A549 (cell line): ENCODE measurements around the gene CYP2A6. TPM values are rescaled to one million over a fixed set of nuclear protein-coding genes. Genes with fewer than 3 reads are reported as not detected.
"Not testable (repeated sequence)": the region's sequence is repeated elsewhere in the genome, so short reads cannot be mapped to it uniquely, and the experiment has no call there.

Source experiments
- ATAC-seq, 2 experiments: fragments of 200-7000 bp in 1 of 2; fragments of >200 bp in 1 of 2; cut with Nextera tagmentation in 1 of 2; cut with Tn5 transposase in 1 of 2; 3 replicates each; pipeline versions ENCODE4 v1.8.0 to v1.9.1; 2018 to 2020; ENCODE audit warnings: mild to moderate bottlenecking in 1 of 2, moderate library complexity in 1 of 2
- CTCF ChIA-PET: fragments of 300-600 bp; sonication (Branson Sonifier 250); formaldehyde crosslinking; extraction: SDS; loops from one replicate; lab custom pipeline; 2021; ENCODE audit warnings: antibody characterized with exemption, inconsistent platforms; lab: Yijun Ruan, JAX
- POLR2A ChIA-PET: fragments of 350-600 bp; formaldehyde crosslinking; extraction: SDS; loops from one replicate; lab custom pipeline; 2021; ENCODE audit warnings: antibody characterized with exemption, inconsistent platforms; lab: Yijun Ruan, JAX
- DNase-seq, 2 experiments: peaks; one replicate each; pipeline versions ENCODE4 v3.0.0 to v3.0.0-alpha.2; 2011 to 2016; ENCODE audit warnings: low read depth in 1 of 2, low spot score in 1 of 2
- FAIRE-seq: peaks from 2 replicates; lab custom pipeline; 2011; peaks lifted over from hg19 to GRCh38; lab: Jason Lieb, UNC
- H3K27ac ChIP-seq, 2 experiments: fragments of >200 bp; sonication (Bioruptor Twin); formaldehyde crosslinking; 3 replicates each; pipeline ENCODE4 v1.5.1; 2016 to 2017
- H3K4me1 ChIP-seq: fragments of >200 bp; sonication (Bioruptor Twin); formaldehyde crosslinking; 3 replicates; pipeline ENCODE4 v1.6.1; 2016
- H3K4me2 ChIP-seq: fragments of >200 bp; sonication (Bioruptor Twin); formaldehyde crosslinking; 3 replicates; pipeline ENCODE4 v1.6.1; 2016
- H3K4me3 ChIP-seq: fragments of >200 bp; sonication (Bioruptor Twin); formaldehyde crosslinking; 3 replicates; pipeline ENCODE4 v1.5.1; 2016
- H3K9me3 ChIP-seq: fragments of >200 bp; sonication (Bioruptor Twin); formaldehyde crosslinking; 3 replicates; pipeline ENCODE4 v1.6.1; 2016
- EP300 ChIP-seq, 2 experiments: fragments of >200 bp; sonication (Bioruptor Twin); formaldehyde crosslinking; IDR thresholded peaks; 2 replicates in 1 of 2; 3 replicates in 1 of 2; pipeline ENCODE4 v1.6.1; 2016 to 2017
- KDM1A ChIP-seq: fragments of 200-600 bp; sonication (generic); IDR thresholded peaks from 2 replicates; pipeline ENCODE4 v1.6.1; 2016; ENCODE audit warnings: low read depth, mild to moderate bottlenecking
- RCOR1 ChIP-seq: fragments of 150-350 bp; IDR thresholded peaks from 2 replicates; pipeline ENCODE4 v1.6.1; 2014; ENCODE audit warnings: antibody characterized with exemption, low read length, low read depth
- SREBF2 ChIP-seq: fragments of 450-650 bp; IDR thresholded peaks from 2 replicates; pipeline ENCODE4 v1.6.1; 2014; ENCODE audit warnings: mild to moderate bottlenecking, moderate library complexity
- WGBS: methylation state at CpG from one replicate; pipeline ENCODE4 v1.1.6; 2017; ENCODE audit errors: missing lambda C conversion rate; 5-methylcytosine and 5-hydroxymethylcytosine counted together
- polyA plus RNA-seq, 4 experiments: library from polyadenylated mRNA; depleted of rRNA in 3 of 4; stranded (reverse); fragments of >200 nt; fragmentation: RNase III in 1 of 4; extraction: RNeasy Plus Mini Kit Qiagen cat#74134 plus additional on column Dnase treatment in 1 of 4; gene quantifications; 2 replicates in 3 of 4; 3 replicates in 1 of 4; pipeline ENCODE4 v1.2.3, GENCODE V29; 2011 to 2017

CYP2A6 gene
- polyA plus RNA-seq, 2 of the 4 experiments (the other 2 are of a cell fraction) = not detected

DNA sequence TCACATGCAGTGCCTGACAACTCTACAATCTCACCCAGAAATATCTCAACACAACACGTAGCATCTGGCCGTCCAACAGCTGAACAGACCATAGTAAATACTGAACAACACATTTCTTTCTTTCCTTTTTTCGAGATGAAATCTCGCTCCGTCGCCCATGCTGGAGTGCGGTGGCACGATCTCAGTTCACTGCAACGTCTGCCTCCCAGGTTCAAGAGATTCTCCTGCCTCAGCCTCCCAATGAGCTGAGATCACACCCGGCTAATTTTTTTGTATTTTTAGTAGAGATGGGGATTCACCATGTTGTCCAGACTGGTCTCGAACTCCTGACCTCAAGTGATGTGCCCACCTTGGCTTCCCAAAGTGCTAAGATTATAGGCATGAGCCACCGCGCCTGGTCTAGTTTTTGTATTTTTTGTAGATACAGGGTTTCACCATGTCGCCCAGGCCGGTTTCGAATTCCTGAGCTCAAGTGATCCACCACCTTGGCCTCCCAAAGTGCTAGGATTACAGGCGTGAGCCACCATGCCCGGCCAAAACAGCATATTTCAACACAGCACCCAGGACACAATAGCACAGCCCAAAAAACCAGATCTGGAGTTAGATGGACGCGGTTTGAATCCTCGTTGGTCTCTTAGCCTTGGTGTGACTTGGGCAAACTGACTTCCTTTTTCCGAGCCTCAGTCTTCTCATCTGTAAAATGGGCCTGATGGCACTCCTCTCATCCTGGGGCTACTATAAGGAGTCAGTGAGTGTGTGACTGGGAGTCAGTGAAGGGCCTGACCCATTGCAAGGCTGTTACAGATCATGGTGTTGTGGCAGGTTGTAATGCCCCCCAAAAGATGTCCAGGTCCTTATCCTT is 22.6 kb downstream of the CYP2A6 start:
- ATAC-seq = no peak
- no peak overlapping the region for H3K27ac ChIP-seq
- FAIRE-seq = no peak
- POLR2A ChIA-PET = no interaction called here
- H3K4me3 ChIP-seq = no peak overlapping the region
- H3K9me3 ChIP-seq = no peaks in the 10 kb centered on the region
- DNase-seq = no peak
- WGBS = 95% methylated on average over 22 of the region's 22 CpGs
- H3K4me2 ChIP-seq = no peak overlapping the region
- CTCF ChIA-PET = interaction anchor here (1.0 to 2.9 kb wide), 3 partner anchors 8 to 182 kb away, joined by 3 to 26 read pairs (median 12); no protein-coding TSS in a partner anchor
- TF ChIP-seq KDM1A (0 out of 2 replicates have a peak, but pooled peaks have one; percentile 33), RCOR1 (0 out of 2 replicates have a peak, but pooled peaks have one; percentile 70), SREBF2 (no peak), EP300 (IDR thresholded peaks at IDR 0.05) (0 out of 5 replicates have a peak, but pooled peaks of 1 of the 2 experiments have one; percentile 6)
- H3K4me1 ChIP-seq = peaks cover 18% of the 10 kb centered on the region

DNA sequence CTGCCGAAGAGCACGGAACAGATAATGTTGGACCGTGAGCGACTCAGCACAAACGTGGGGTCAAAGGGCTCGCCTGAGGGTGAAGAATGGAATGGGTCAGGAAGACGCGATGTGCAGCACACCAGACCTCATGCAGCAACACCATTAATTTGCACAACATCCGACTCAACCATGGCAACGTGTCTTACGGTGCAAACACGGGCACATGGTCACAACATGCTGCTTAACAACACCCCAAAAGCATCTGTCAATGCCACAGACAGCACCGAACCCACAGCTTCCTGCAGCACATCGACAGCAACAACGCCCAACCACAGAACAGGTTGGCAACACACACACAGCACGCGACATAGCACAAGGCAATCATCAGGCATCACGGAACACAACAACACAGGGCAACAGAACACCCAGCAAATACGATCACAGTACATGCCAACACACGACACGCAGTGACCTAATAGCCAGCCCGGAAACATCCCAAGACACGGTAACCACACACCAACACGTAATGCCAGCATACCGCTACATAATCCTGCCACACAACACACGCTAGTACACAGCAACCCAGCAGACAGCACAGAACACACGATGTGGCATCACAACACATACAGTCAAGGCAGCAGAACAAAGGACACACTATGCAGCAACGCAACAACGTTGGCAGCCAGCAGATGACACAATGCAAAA is 23.4 kb downstream of the CYP2A6 start:
- H3K4me2 ChIP-seq, H3K27ac ChIP-seq, H3K4me3 ChIP-seq, POLR2A ChIA-PET, H3K9me3 ChIP-seq, DNase-seq, ATAC-seq: not testable (repeated sequence)
- WGBS = 92% methylated on average over 29 of the region's 29 CpGs
- CTCF ChIA-PET = interaction anchor here (1.0 to 2.5 kb wide), 2 partner anchors 164 to 181 kb away, joined by 3 to 12 read pairs; no protein-coding TSS in a partner anchor
- H3K4me1 ChIP-seq = peaks cover 19% of the 10 kb centered on the region
- peak; percentile 98 for FAIRE-seq

DNA sequence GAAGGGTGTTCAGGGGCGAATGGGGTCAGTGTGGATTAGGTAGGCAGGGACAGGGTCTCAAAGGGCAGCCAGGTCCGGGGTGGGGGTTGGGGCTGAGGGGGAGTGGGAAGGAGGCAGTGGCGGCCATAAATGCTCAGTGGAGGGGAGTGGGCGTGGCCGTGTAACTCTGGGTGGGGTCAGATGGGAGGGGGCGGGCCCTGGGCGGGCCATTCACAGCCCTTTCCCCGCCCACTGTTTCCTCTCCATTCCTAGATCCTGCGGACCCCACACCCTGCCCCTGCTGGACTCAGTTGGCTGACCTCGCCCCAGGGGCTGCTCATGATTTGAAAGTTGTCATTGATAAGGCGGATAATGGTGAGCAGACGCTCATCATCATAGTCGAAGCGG is 23.9 kb downstream of the CYP2A6 start:
- CTCF ChIA-PET, H3K4me2 ChIP-seq, H3K9me3 ChIP-seq, DNase-seq, H3K27ac ChIP-seq, H3K4me3 ChIP-seq, POLR2A ChIA-PET, FAIRE-seq: not testable (repeated sequence)
- ATAC-seq = peak; percentile 20 to 27; a peak in 2 of 6 replicates
- 90% methylated on average over 9 of the region's 14 CpGs for WGBS
- peaks cover 14% of the 10 kb centered on the region for H3K4me1 ChIP-seq

DNA sequence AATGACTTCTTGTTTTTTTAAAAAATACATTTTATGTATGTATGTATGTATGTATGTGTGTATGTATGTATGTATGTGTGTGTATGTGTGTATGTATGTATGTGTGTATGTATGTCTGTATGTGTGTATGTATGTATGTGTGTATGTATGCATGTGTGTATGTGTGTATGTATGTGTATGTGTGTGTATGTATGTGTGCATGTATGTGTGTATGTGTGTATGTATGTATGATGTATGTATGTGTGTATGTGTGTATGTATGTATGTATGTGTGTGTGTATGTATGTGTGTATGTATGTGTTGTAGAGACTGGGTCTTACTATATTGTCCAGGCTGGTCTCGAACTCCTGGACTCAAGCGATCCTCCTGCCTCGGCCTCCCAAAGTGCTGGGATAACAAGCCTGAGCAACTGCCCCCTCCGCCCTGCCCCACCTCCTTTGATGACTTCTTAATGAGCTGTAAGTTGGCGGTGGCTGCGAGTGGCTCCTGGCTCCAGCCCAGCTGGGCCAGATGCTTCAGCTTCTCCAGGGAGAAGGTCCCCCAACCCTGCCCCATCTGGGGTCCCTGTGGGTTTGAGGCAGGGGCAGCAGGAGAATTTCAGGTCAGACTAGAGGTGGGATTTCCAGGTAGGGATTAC is 24.7 kb downstream of the CYP2A6 start:
- H3K4me3 ChIP-seq, POLR2A ChIA-PET, H3K4me2 ChIP-seq, ATAC-seq, H3K27ac ChIP-seq, H3K9me3 ChIP-seq, DNase-seq: not testable (repeated sequence)
- 97% methylated on average over 6 of the region's 6 CpGs for WGBS
- FAIRE-seq = peak; percentile 46
- H3K4me1 ChIP-seq = peaks cover 18% of the 10 kb centered on the region
- CTCF ChIA-PET = interaction anchor here (0.7 kb wide), 1 partner anchor 162 kb away, joined by 3 read pairs; no protein-coding TSS in a partner anchor

DNA sequence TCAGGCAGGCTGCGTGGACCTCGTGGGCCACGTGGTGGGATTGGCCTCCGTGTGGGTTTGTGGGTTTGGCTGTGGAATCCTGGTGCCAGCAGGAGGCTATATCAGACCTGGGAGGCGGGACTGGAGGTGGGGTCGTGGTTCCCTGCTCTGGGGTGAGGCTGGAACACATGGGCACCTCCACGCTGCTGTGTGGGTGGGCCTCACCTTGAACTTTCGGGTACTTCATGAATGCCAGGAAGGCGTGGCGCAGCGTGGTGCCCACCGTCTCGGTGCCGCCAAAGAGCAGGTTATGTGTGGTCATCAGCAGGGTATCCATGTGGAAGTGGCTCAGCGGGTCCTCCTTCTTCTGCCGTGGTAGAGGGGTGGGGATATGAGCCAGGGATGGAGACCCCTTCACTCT is 25.3 kb downstream of the CYP2A6 start:
- H3K4me3 ChIP-seq, ATAC-seq, H3K27ac ChIP-seq, DNase-seq, POLR2A ChIA-PET, H3K4me2 ChIP-seq, H3K9me3 ChIP-seq, FAIRE-seq: not testable (repeated sequence)
- H3K4me1 ChIP-seq = peaks cover 21% of the 10 kb centered on the region
- 91% methylated on average over 16 of the region's 16 CpGs for WGBS
- CTCF ChIA-PET = interaction anchor here (0.7 kb wide), 1 partner anchor 162 kb away, joined by 3 read pairs; no protein-coding TSS in a partner anchor

DNA sequence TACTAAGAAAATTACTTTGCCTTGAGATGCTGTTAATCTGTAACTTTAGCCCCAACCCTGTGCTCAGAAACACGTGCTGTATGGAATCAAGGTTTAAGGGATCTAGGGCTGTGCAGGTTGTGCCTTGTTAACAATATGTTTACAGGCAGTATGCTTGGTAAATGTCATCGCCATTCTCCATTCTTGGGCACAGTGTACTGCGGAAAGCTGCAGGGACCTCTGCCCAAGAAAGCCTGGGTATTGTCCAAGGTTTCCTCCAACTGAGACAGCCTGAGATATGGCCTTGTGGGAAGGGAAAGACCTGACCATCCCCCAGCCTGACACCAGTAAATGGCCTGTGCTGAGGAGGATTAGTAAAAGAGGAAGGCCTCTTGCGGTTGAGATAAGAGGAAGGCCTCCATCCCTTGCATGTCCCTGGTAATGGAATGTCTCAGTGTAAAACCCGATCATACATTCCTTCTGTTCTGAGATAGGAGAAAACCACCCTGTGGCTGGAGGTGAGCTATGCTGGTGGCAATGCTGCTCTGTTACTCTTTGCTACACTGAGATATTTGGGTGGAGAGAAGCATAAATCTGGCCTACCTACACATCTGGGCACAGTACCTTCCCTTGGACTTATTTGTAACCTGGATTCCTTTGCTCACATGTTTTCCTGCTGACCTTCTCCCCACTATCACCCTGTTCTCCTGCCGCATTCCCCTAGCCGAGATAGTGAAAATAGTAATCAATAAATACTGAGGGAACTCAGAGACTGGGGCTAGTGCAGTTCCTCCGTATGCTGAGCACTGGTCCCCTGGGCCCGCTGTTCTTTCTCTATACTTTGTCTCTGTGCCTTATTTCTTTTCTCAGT is 27.3 kb downstream of the CYP2A6 start:
- POLR2A ChIA-PET, DNase-seq, FAIRE-seq, H3K4me3 ChIP-seq, ATAC-seq, H3K9me3 ChIP-seq, H3K4me2 ChIP-seq: not testable (repeated sequence)
- Histone ChIP-seq H3K27ac (peak overlapping the region in 1 of 2 experiments; percentile 31; a peak in 4 of 6 replicates), H3K4me1 (peaks cover 38% of the 10 kb centered on the region)
- CTCF ChIA-PET = interaction anchor here (1.5 to 9.6 kb wide), 3 partner anchors 9 to 160 kb away, joined by 3 to 146 read pairs (median 16); partner anchors contain the start of gene EGLN2
- WGBS = 87% methylated on average over 9 of the region's 9 CpGs
